ENCODE results near the gene CHAMP1.

The CHAMP1 gene

DNA sequence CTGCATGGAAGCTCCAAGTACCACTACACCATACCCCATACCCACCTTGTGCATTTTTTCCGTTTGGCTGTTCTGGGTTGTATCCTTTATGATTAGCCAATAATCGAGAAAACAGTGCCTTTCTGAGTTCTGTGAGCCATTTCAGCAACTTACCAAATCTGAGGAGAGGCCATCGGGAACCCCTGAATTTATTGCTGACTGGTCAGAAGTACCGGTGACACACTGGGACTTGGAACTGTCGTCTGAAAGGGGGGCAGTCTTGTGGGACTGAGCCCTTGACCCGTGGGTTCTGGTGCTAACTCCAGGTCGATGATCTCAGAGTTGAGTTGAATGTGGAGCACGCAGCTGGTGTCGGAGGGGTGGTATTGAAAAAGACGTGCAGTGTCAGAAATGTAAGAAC, 17.9 kb upstream of the CHAMP1 start:
- ATAC-seq = no peak

DNA sequence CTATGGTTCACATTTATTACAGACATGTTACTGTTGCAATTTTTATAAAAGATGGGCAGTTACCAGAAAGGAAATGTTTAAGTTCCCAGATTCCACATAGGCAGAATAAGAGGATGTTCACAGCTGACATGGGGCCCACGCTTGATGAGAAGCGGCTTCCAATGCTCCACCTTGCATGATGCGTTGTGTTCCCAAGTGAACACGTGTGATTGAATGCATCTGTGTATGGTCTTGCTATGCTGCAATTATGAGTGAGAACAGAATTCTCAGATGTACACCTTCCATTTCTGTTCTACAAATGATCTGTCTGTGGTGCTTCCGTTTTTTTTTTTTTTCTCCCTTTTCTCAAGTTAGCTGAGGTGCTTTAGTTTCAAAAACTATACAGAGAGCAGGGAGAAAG, 17.4 kb upstream of the CHAMP1 start:
- ATAC-seq = no peak
- TF ChIP-seq ZNF70 (CRISPR knock-in tag; IDR thresholded peaks at IDR 0.05) = no peak
- no peak for TF ChIP-seq CSDC2 (CRISPR knock-in tag; IDR thresholded peaks at IDR 0.05)
- TF ChIP-seq, protein P1, sequence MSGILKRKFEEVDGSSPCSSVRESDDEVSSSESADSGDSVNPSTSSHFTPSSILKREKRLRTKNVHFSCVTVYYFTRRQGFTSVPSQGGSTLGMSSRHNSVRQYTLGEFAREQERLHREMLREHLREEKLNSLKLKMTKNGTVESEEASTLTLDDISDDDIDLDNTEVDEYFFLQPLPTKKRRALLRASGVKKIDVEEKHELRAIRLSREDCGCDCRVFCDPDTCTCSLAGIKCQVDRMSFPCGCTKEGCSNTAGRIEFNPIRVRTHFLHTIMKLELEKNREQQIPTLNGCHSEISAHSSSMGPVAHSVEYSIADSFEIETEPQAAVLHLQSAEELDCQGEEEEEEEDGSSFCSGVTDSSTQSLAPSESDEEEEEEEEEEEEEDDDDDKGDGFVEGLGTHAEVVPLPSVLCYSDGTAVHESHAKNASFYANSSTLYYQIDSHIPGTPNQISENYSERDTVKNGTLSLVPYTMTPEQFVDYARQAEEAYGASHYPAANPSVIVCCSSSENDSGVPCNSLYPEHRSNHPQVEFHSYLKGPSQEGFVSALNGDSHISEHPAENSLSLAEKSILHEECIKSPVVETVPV (CRISPR knock-in tag; IDR thresholded peaks at IDR 0.05) = no peak
- TF ChIP-seq ZFP30 (CRISPR knock-in tag; IDR thresholded peaks at IDR 0.05) = no peak
- no peak for TF ChIP-seq ZFP3 (CRISPR knock-in tag; IDR thresholded peaks at IDR 0.05)
- TF ChIP-seq, protein P2, sequence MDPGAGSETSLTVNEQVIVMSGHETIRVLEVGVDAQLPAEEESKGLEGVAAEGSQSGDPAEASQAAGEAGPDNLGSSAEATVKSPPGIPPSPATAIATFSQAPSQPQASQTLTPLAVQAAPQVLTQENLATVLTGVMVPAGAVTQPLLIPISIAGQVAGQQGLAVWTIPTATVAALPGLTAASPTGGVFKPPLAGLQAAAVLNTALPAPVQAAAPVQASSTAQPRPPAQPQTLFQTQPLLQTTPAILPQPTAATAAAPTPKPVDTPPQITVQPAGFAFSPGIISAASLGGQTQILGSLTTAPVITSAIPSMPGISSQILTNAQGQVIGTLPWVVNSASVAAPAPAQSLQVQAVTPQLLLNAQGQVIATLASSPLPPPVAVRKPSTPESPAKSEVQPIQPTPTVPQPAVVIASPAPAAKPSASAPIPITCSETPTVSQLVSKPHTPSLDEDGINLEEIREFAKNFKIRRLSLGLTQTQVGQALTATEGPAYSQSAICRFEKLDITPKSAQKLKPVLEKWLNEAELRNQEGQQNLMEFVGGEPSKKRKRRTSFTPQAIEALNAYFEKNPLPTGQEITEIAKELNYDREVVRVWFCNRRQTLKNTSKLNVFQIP (CRISPR knock-in tag; IDR thresholded peaks at IDR 0.05; ENCODE audit: borderline replicate concordance, low read depth) = no peak
- no peak for TF ChIP-seq SNAI2 (CRISPR knock-in tag; IDR thresholded peaks at IDR 0.05)

More for the DNA sequence above, 17.9 kb upstream of the CHAMP1 start:
- TF ChIP-seq PPARA (CRISPR knock-in tag; IDR thresholded peaks at IDR 0.05; ENCODE audit: borderline replicate concordance) (no peak), BACH2 (CRISPR knock-in tag; IDR thresholded peaks at IDR 0.05; ENCODE audit: borderline replicate concordance) (no peak), TOX (CRISPR knock-in tag; IDR thresholded peaks at IDR 0.05; ENCODE audit: borderline replicate concordance) (no peak), TCF4 (CRISPR knock-in tag; IDR thresholded peaks at IDR 0.05; ENCODE audit: borderline replicate concordance) (no peak), ESRRG (CRISPR knock-in tag; IDR thresholded peaks at IDR 0.05) (no peak), ISL1 (CRISPR knock-in tag; IDR thresholded peaks at IDR 0.05) (no peak), GLIS3 (CRISPR knock-in tag; IDR thresholded peaks at IDR 0.05) (no peak), SNAI2 (CRISPR knock-in tag; IDR thresholded peaks at IDR 0.05) (no peak), ZFP3 (CRISPR knock-in tag; IDR thresholded peaks at IDR 0.05) (no peak), ARNTL (CRISPR knock-in tag; IDR thresholded peaks at IDR 0.05; ENCODE audit: borderline replicate concordance, low read depth) (no peak), ZC3H10 (CRISPR knock-in tag; IDR thresholded peaks at IDR 0.05) (no peak), OSR1 (CRISPR knock-in tag; IDR thresholded peaks at IDR 0.05) (no peak), RARB (CRISPR knock-in tag; IDR thresholded peaks at IDR 0.05) (no peak)
- TF ChIP-seq, protein P3, sequence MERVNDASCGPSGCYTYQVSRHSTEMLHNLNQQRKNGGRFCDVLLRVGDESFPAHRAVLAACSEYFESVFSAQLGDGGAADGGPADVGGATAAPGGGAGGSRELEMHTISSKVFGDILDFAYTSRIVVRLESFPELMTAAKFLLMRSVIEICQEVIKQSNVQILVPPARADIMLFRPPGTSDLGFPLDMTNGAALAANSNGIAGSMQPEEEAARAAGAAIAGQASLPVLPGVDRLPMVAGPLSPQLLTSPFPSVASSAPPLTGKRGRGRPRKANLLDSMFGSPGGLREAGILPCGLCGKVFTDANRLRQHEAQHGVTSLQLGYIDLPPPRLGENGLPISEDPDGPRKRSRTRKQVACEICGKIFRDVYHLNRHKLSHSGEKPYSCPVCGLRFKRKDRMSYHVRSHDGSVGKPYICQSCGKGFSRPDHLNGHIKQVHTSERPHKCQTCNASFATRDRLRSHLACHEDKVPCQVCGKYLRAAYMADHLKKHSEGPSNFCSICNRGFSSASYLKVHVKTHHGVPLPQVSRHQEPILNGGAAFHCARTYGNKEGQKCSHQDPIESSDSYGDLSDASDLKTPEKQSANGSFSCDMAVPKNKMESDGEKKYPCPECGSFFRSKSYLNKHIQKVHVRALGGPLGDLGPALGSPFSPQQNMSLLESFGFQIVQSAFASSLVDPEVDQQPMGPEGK (CRISPR knock-in tag; IDR thresholded peaks at IDR 0.05; ENCODE audit: borderline replicate concordance) = no peak
- TF ChIP-seq, protein P4, sequence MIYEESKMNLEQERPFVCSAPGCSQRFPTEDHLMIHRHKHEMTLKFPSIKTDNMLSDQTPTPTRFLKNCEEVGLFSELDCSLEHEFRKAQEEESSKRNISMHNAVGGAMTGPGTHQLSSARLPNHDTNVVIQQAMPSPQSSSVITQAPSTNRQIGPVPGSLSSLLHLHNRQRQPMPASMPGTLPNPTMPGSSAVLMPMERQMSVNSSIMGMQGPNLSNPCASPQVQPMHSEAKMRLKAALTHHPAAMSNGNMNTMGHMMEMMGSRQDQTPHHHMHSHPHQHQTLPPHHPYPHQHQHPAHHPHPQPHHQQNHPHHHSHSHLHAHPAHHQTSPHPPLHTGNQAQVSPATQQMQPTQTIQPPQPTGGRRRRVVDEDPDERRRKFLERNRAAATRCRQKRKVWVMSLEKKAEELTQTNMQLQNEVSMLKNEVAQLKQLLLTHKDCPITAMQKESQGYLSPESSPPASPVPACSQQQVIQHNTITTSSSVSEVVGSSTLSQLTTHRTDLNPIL (CRISPR knock-in tag; IDR thresholded peaks at IDR 0.05; ENCODE audit: low read depth) = no peak

DNA sequence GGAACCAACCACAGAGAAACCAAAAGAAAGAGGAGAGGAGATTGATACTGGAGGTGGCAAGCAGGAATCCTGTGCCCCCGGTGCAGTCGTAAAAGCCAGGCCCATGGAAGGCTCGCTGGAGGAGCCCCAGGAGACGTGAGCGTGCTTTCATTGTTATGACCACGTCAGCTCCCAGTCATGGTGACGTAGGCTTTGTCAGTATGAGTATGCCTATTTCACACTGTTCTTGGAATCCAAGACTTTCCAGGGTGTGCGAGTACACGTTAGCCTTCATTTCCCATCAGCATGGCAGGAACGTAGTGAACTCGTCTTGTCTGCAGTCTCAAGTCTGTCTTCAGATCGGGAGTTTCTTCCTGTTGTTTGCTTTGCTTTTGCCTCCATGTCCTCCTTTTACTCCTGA, 15.4 kb upstream of the CHAMP1 start:
- no peak for ATAC-seq
- no peak for TF ChIP-seq ZFP30 (CRISPR knock-in tag; IDR thresholded peaks at IDR 0.05)
- no peak for TF ChIP-seq ZNF70 (CRISPR knock-in tag; IDR thresholded peaks at IDR 0.05)
- TF ChIP-seq, protein P5, sequence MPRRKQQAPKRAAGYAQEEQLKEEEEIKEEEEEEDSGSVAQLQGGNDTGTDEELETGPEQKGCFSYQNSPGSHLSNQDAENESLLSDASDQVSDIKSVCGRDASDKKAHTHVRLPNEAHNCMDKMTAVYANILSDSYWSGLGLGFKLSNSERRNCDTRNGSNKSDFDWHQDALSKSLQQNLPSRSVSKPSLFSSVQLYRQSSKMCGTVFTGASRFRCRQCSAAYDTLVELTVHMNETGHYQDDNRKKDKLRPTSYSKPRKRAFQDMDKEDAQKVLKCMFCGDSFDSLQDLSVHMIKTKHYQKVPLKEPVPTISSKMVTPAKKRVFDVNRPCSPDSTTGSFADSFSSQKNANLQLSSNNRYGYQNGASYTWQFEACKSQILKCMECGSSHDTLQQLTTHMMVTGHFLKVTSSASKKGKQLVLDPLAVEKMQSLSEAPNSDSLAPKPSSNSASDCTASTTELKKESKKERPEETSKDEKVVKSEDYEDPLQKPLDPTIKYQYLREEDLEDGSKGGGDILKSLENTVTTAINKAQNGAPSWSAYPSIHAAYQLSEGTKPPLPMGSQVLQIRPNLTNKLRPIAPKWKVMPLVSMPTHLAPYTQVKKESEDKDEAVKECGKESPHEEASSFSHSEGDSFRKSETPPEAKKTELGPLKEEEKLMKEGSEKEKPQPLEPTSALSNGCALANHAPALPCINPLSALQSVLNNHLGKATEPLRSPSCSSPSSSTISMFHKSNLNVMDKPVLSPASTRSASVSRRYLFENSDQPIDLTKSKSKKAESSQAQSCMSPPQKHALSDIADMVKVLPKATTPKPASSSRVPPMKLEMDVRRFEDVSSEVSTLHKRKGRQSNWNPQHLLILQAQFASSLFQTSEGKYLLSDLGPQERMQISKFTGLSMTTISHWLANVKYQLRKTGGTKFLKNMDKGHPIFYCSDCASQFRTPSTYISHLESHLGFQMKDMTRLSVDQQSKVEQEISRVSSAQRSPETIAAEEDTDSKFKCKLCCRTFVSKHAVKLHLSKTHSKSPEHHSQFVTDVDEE (CRISPR knock-in tag; IDR thresholded peaks at IDR 0.05) = no peak
- TF ChIP-seq ZNF565 (CRISPR knock-in tag; conservative IDR thresholded peaks at IDR 0.05; ENCODE audit: low read depth) = no peak
- TF ChIP-seq, protein P4 (CRISPR knock-in tag; IDR thresholded peaks at IDR 0.05; ENCODE audit: low read depth) = no peak
- no peak for TF ChIP-seq PPARA (CRISPR knock-in tag; IDR thresholded peaks at IDR 0.05; ENCODE audit: borderline replicate concordance)
- TF ChIP-seq, protein P3 (CRISPR knock-in tag; IDR thresholded peaks at IDR 0.05; ENCODE audit: borderline replicate concordance) = no peak
- TF ChIP-seq CSDC2 (CRISPR knock-in tag; IDR thresholded peaks at IDR 0.05) = no peak
- no peak for TF ChIP-seq SNAI2 (CRISPR knock-in tag; IDR thresholded peaks at IDR 0.05)
- no peak for TF ChIP-seq ARNTL (CRISPR knock-in tag; IDR thresholded peaks at IDR 0.05; ENCODE audit: borderline replicate concordance, low read depth)
- no peak for TF ChIP-seq ZFP3 (CRISPR knock-in tag; IDR thresholded peaks at IDR 0.05)
- TF ChIP-seq TCF4 (CRISPR knock-in tag; IDR thresholded peaks at IDR 0.05; ENCODE audit: borderline replicate concordance) = no peak
